ENCODE measurements around the gene NFATC2.
A peak's percentile ranks its signal among the peaks of the same experiment; 100 is the strongest.
"Not testable (repeated sequence)": the region's sequence is repeated elsewhere in the genome, so short reads cannot be mapped to it uniquely, and the experiment has no call there.

Gene NFATC2

DNA sequence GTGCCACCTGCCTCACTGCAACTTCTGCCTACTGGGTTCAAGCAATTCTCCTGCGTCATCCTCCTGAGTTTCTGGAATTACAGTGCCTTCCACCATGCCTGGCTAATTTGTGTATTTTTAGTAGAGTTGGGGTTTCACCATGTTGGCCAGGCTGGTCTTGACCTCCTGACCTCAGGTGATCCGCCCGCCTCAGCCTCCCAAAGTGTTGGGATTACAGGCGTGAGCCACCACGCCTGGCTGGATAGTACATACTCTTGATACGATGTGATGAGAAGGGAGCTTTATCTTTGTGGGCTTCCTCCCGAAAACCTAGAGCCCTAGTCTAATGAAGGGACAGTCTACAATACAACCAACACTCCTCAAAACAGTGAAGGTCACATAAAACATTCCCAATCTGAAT, 2.4 kb downstream of the NFATC2 start:
- DNase-seq (ENCODE audit: low read depth): not testable (repeated sequence)

DNA sequence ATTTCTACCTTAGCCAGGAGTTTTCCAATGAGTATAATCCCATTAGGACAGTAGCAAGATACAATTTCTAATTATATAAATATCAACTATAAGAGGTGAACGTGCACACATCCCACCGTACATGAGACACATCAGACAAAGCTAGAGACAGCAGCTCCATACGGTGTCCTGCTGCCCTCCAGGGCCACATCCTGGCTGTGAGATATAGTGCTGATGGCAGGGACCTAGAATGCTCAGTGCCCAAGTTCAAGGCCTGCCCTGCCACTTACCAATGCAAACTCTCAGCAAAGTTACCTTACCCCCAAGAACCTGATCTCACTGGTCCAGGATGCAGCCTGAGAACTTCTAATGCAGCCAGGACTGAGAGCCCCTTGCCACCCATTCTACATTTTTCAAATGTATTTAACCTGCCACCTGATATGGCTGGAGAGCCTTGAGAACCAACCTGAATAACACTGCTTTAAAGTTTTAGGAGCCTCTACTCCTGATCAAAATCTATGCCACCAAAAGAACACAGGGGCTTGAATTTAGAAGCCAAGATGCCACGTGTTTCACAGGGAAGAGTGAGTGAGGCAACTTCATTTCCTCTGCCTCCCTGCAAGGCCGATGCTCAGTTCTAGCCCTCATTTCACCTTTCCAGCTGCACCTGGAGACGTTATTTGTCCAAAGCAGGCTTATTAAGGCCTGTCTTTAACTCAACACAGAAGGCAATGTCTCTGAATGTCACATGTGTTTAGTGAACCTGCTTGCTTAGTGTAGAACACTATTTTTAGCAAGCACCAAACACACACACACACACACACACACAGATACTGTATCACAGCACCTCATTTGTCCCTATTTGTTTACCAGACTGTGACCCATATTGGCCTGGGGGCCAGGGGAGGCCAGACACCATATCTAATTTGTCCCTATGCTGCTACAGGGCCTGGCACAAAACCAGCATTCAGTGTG, 6.1 kb downstream of the NFATC2 start:
- DNase-seq (ENCODE audit: low read depth): no peak

DNA sequence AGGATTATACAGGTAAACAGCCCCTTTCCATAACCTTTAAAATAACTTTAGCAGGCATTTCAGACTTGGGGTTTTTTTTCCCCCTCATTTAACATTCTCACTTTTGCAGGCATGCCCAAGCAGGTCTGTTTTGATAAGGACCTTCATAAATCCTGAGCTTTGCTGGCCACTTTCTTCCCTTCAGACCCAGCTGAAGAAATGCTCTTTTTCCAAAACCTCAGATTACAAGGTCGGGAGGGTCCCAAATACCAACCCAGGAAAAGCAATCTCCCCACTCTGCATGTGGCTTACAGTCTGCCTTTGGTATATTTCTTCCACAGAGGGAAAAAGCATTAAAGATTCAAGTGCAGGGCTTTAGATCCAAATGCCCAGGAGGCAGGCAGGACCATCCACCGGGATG, 6.8 kb downstream of the NFATC2 start:
- DNase-seq (ENCODE audit: low read depth): no peak

DNA sequence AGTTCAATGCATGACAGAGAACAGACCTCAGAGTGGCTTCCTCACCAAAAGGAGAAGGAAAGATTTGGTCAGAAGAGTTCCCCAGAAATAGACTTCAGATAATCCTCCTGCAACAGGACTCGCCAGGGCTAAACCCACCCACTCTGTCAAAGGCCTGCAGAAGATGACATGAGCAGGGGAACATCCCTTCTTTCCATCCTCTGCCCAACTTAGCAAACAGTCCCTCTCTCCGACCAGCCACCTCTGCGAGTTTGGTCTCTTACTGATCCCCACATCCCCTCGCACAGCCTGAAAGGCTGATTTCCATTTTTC, 7.5 kb downstream of the NFATC2 start:
- no peak for DNase-seq (ENCODE audit: low read depth)

DNA sequence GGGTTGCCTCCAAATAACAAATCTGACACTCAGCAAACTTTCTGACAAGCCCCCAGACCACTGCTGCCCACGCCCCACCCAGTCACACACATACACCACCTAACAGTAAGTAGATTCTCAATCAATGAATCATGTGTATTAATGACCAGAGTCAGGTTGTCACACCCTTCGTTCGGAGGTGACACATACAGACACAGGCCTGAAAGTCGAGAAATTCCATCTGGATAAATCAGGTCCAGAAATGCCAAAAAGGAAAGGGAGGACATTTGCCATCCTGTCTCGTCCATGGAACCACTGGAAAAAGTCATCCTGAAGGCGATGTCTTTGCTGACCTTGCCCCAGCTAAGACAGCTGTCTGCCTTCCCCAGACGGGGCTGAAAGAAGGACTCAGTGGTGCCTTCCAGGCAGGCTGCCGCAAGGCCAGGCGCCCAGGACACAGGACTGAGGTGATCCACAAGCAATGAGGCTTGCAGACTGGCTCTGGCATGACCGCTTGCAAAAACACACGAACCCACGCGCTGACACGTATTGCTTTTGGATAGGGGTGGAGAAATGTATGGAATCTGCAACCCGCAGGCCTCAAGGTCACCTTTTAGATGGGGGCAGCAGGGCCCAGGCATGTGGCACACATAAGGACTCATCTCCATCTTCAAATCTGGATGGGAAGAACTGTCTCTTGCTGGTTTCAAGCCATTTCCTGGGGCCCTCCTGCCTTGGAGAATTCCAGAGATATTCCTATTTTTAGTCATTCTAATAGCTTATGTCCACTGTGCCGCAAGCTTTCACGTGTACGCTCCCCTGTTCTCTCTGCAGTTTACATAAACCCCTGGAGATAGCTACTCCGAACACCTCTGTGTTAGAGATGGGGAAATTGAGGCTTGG, 9.0 kb downstream of the NFATC2 start:
- no peak for DNase-seq (ENCODE audit: low read depth)

DNA sequence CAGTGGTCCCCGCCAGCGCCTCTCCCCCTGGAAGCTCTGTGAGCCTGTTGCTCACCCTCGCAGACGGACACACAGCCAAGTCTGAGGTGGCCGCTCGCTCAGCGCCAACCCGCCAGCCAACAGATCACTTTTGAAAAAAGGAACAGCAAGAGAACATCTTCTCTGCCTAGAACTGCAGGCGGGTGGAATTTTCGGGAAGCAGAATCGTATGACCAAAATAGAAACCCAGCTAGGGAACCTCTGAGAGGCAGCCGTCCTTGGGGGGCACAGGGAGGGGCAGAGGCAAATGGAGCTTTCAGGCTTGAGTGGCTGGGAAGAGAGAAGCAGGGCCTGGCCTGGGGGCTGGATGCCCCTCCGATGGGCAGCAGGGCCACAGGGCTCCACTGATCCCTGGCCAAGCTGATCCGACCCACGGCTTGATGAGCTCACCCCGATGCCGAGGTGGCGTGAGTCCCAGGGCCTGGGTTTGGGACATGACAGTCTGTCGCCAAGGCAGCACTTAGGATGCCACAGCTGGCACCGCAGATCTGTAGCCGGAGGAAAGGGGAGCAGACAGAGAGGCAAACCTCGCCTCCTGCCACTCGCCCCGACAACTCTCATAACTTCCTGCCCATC, 9.8 kb downstream of the NFATC2 start:
- DNase-seq (ENCODE audit: low read depth): no peak

DNA sequence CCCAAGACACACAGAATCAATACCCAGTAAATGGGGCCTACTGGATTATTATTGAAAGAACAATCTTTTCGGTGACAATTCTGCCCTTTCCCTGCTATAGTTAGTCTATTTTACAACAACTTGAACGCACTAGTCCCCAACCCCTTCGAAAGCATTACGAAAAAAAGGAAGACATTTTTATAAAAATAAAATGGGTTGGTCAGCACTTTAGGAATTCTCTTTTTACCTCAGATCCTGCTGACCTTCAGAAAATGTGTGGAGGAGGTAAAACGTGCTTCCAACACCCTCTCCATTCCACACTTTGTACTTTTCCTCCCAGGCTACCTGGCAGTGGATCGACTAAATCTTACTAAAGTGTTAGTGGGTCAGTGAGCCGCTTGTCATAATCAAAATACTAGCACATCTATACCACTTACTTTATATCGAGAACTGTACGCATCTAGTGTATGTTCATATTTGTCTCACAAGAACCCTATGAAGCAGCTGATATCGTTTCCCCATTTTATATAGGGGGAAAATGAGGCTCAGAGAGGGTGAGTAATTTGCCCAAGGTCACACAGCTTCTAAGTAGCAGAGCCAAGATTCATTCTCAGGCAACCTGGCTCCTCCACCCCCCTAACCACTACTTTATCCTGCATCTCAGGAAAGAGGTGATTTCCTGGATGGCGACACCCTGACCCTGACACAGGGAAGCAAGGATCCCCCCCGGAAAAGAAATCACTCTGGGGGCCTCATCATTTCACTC, 10.6 kb downstream of the NFATC2 start:
- DNase-seq (ENCODE audit: low read depth): no peak

DNA sequence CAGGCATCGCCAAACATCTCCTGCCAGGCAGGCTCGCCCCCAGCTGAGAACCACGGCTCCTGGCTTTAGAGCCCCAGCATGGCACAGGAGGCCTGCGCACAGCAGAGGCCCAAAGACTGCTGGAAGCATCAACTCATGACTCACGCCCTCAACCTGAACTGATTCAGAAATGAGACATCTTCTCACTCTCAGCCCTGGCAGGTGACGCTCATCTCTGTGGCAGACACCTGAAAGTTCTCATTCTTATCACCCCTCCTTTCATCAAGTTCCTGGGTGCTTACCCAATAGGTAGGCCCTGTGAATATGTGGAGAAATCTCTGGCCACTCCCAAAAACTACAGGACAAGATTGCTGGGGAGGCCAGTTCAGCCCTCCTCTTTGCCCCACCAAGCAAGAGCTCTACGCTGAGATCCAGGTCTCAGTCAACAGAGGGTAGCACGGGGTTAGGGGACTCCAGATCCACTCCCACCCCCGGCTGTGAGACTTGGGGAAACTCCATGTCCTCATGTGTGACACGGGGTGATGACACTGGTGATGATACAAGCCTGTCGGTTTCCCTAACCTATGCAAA, 11.3 kb downstream of the NFATC2 start:
- DNase-seq (ENCODE audit: low read depth): peak; percentile 57

DNA sequence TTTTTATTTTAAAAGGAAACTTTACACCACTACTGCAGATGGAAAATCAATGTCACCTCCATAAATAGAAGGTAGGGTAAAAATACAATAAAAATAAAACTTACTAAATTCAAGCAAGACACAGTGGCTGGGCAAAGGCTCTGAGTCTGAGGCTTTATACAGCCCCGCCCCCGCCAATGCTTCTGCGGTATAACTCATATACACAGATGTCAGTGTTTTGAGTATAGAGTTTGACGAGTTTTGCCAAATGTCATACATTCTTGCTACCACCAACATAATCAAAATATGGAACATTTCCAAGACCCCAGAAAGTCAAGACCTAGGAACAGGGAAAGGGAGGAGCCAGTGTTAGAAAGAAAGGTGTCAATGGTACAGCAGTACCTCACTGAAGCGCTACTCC, 12.8 kb downstream of the NFATC2 start:
- peak; percentile 58 for DNase-seq (ENCODE audit: low read depth)

DNA sequence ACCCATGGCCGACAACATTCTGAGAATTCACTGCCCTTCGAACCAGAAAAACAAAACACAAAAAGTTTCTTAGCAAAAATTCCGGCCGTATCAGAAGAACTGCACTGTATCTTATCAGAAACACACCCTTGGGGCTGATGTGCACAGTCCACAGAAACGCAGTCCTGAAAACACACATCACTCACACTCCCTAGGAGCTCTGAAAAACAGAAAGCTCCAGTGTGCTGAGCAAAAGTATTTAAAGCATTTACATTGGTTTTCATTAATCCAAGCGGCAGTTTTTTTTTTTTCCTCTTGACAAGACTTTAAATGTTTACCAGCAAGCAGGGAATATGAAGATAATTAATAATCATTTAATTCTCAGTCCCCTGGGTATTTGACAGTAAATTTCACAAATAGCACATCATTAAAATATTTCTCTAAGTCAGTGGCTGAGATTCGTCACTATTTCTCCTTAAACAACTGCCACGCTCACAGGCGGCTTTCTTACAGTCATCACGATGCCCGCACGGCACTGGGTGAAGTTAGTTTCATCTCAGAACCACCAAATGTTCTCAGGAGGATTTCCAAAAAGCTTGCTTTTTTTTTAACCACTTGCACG, 13.3 kb downstream of the NFATC2 start:
- DNase-seq (ENCODE audit: low read depth): no peak

DNA sequence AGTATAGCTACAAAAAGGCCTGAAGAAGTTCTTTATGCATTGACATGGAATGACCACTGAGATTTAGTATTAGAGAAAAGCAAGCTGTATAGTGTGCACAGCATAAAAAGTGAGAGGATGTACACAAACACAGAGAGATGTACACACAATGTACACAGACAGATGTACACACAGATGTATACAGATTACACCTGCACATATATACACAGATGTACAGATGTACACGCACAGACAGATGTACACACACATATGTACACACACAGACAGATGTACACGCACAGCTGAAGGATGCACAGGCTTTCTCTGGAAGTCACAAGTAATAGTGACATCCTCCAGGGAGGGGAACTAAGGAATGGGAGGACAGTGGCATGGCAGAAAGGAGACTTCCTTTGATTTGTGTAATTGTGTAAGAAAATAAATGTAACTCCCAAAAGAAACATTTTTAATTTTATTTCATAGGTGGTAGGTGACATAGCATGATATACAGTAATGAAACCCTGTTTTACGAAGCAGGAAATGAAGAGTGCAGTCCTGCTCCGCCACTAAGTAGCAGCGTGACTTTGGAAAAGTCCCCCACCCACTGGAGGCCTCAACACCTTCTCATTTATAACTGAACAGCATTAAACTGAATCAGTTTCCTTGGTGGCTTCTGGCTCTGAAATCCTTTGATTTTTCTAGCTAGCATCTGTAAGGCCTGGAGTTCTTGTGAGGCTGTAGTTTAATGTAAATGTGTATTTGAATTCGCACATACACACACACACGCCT, 14.1 kb downstream of the NFATC2 start:
- peak; percentile 39 for DNase-seq (ENCODE audit: low read depth)

DNA sequence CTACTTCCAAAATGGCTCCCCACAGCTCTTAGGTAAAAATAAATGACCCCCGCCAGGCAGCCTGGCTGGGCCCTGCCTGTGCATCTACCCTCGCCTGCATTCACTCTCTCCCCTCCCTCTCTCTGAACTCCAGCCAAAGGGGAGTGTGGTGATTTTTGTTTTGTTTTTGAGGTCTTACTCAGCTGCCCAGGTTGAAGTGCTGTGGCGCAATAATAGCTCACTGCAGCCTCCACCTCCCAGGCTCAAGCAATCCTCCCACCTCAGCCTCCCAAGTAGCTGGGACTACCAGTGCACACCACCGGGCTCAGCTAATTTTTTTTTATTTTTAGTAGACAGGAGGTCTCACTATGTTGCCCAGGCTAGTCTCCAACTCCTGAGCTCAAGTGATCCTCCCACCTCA, 15.8 kb downstream of the NFATC2 start:
- no peak for DNase-seq (ENCODE audit: low read depth)

DNA sequence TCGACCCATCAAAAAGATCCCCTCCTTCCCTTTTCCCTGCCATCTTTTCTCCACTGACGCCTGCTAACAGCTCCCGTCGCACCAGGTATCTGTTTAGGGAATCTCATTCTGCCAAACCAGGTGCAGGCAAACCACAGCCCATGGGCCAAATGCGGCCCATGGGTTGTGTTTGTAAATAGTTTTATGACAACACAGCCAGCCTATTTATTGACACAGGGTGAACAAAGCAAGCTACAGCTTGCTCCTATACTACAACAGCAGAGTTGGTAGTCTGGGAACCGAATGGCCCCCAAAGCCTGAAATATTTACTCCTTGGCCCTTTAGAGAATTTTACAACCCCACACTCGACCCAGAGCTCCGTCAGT, 16.4 kb downstream of the NFATC2 start:
- DNase-seq (ENCODE audit: low read depth): no peak

DNA sequence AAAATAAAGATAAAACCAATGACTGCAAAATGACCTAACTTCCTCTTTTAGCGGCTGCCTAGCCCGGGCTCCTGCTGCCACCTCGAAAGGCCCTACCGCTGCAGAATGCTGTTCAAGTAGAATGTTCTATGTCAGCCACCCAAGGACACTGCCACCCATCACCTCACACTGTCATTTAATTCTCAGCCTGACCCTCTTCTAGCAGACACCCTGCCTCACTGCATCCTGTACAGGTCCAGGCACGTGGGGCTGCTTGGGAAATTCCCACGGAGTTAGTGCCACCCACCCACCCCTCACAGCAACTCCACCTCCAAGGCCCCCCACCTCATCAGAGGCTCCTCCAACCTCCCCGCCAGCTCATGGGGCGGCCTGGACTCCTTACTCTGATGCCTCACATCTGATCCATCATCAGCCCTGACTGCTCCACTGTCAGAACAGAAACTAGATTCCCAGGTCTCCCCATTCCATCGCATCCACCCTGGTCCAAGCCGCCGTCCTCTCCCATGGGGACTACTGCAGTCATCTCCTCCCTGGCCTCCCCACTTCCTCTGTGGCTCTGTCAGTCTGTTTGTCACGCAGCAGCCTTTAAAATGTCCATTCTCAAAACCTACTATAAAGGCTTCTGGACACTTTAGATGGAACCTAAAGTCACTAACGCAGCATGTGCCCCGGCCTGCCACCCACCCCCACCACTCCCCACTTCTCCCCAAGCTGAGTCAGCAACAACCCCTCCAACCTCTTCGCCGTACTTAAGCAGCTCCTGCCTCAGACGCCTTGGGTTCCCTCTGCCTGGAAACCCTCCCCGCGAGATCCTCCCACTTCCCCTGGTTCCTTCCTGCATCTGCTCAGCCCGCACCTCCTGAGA, 17.0 kb downstream of the NFATC2 start:
- peak; percentile 48 for DNase-seq (ENCODE audit: low read depth)

DNA sequence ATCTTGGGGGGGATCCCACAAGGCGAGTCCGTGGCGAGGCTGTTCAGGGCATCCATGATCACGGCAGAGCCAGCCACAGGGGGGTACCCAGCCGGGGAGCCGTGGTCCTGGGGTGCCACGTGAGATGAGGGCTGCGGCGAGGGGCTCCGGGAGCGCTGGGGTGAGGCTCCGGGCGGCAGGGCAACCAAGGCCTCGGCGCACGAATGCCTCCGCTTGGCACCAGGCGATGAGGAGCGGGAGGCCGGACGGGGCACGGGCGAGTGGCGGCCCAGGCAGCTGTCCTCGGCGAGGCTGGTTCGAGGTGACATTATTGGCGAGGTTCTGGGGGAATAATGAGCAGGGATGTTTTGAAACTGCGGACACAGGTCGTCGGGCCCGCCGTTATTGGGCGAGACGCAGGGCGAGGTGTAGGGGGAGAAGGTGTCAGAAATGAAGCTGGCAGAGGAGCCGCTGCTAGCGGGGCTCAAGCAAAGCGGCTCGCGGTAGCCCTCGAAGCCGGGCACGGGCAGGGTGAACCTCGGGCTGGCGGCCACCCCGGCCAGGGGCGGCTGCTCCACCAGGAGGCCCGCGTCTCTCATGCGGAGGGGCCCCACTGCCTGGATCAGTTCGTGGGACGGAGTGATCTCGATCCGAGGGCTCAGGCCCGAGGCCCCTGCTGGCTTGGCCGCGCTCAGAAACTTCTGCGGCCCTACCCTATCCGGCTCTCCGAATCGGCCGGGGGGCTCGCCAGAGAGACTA, 19.1 kb downstream of the NFATC2 start:
- no peak for DNase-seq (ENCODE audit: low read depth)

DNA sequence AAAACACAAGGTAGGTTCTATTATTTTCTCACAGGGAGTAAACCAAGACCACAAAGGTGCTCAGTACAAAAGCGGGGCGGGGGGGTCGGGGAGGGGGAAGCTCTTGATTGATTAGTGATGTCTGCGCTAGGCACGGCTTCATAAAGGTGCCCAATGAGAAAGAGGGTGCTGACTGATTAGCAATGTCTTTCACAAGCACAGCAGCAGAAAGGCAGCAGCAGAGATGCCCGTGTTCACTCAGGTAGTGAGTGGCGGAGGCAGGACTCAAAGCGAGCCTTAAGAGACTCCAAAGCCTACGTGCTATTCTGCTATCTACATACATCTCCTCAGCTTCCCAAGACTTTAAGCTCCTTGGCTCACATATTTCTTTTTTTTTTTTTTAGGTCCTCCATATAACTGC, 20.3 kb downstream of the NFATC2 start:
- no peak for DNase-seq (ENCODE audit: low read depth)

DNA sequence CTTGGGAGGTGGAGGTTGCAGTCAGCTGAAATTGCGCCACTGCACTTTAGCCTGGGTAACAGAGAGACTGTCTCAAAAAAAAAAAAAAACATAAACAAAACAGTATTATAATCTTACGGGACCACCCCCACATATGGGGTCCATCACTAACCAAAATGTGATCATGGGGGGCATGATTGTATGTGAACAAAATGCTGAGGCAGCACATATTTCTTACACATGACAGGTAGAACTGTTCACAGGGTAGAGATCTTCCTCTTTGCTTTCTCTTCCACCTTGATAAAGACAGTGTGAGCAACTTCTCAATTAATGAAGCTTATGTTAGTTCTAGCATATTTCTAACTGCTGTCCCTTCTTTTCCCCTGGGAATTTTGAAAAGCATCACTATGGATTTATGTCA, 24.7 kb downstream of the NFATC2 start:
- no peak for DNase-seq (ENCODE audit: low read depth)

DNA sequence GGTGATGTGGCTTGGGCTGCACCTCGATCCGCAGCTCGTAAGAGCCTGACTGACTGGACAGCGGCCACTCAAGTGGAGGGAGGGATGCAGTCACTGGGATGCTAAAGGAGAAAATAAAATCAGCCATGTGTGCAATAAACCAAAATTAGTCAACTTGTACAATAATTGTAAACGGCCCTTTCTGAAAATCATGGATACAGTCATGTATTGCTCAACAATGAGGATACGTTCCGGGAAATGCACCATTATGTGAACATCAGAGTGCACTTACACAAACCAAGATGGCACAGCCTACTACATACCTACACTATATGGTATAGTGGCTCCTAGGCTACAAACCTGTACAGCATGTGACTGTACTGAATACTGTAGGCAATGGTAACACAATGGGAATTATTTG, 25.7 kb downstream of the NFATC2 start:
- no peak for DNase-seq (ENCODE audit: low read depth)

DNA sequence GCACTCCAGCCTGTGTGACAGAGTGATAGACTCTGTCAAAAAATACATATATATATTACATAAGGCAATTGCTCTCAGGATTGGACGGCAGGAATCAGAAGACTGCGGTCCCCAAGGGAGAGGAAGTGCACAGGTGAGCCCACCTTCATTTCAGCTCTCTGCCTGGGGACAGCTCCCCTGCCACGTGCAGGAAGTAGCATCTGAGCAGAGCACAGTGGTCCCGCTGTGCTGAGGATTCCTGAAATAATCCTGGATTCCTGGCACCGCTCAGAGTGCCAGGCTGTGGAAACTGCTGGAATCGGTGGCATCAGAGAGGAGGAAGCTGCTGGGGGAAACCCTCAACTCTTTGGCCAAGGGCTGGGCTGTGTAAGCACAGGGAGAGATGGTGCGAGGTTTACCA, 27.7 kb downstream of the NFATC2 start:
- DNase-seq (ENCODE audit: low read depth): no peak
